GM18498 (cell line): Measurements from ENCODE around the gene ATF6.

ENCODE experiments used
- ATAC-seq: cut with Tn5 transposase; IDR thresholded peaks from one replicate; pipeline ENCODE4 v1.9.1; 2021; ENCODE audit warnings: mild to moderate bottlenecking, moderate library complexity; ENCODE audit not compliant: unreplicated experiment

Gene ATF6

GRCh38 chr1:161993576-161993975 is 227.5 kb downstream of the ATF6 start:
- ATAC-seq, result no peak

- ATAC-seq, result no peak
These were observed 228.1 kb downstream of the ATF6 start for GRCh38 chr1:161994175-161994668.

DNA sequence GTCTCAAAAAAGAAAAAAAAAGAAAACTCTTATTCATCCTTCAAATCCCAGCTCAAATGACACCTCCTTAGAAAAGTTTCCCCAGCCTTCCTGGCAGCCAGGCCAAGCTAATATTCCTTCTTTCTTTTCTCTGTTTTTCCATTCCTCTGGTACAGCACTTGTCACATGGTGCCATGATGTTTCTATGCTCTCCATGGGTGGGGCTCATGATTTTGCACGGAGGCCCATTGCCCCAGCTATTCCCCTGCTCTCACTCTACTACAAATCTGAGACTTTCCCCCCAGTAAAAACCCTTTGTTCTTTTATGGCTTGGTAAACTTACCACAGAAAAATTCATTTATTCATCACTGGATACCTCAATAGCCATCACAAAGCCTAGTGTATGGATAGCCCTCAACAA is 231.0 kb downstream of the ATF6 start:
- no peak for ATAC-seq

DNA sequence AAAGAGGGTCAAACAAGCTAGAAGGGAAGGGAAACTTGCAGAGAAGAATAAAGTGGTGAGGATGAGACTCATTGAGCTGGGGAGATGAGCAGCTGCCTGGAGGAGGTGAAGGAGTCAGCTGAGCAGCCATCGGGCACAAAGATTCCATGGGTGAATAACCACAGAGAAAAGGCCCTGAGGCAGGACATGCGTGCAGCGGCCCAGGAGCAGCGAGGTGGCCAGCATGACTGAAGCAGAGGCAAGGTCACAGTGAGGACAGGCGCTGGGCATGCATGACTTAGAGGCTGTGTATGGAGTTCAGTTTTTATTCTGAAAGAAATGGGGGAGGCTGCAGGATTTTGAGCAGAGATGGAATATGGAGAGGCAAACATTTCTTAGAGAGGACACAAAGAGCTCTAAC is 232.7 kb downstream of the ATF6 start:
- ATAC-seq, result no peak

- ATAC-seq, result no peak
These were observed 233.4 kb downstream of the ATF6 start for GRCh38 chr1:161999301-162000052.

GRCh38 chr1:162000053-162000420 is 233.9 kb downstream of the ATF6 start:
- no peak for ATAC-seq

GRCh38 chr1:162003061-162003829 is 237.1 kb downstream of the ATF6 start:
- no peak for ATAC-seq

- ATAC-seq, result no peak
These were observed 237.7 kb downstream of the ATF6 start for GRCh38 chr1:162003830-162004215.

GRCh38 chr1:162004441-162004950 is 238.4 kb downstream of the ATF6 start:
- ATAC-seq, result no peak

- no peak for ATAC-seq
These were observed 240.0 kb downstream of the ATF6 start for GRCh38 chr1:162006081-162006480.

GRCh38 chr1:162007466-162007865 is 241.3 kb downstream of the ATF6 start:
- no peak for ATAC-seq

DNA sequence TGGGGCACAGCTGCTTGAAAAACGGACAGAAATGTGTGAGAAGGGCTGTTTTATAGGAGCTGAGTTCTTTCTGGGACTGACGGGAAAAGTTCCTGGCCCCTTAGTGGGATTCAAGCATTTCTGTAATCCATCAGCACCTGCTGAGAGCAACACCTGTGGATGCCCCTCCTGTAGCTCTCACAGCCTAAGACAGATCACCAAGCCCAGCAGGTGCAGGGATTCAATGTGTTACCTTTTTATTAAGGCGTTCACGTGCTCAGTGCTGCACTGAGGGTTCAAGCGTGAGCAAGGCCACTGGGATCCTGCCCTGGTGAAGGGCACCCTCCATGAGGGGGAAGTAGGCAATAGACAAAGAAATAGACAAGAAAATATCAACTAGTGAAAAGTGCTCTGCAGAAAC is 242.7 kb downstream of the ATF6 start:
- ATAC-seq, result no peak

- ATAC-seq, result no peak
These were observed 243.5 kb downstream of the ATF6 start for GRCh38 chr1:162009501-162010174.

DNA sequence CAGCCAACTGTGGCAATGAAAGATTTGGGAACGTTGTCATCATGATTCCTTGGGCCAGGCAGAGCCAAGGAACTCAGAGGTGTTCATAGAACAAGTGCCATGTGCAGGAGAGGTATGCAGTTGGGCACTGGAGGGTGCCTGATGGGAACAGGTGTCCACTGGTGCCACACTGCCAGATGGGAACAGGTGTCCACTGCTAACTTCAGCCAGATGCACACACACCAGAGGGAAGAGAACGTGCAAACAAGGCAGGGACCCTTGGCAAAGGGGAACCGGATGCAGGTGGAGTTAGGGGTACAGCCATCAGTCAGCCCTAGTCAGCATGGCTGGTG is 244.0 kb downstream of the ATF6 start:
- ATAC-seq, result no peak

DNA sequence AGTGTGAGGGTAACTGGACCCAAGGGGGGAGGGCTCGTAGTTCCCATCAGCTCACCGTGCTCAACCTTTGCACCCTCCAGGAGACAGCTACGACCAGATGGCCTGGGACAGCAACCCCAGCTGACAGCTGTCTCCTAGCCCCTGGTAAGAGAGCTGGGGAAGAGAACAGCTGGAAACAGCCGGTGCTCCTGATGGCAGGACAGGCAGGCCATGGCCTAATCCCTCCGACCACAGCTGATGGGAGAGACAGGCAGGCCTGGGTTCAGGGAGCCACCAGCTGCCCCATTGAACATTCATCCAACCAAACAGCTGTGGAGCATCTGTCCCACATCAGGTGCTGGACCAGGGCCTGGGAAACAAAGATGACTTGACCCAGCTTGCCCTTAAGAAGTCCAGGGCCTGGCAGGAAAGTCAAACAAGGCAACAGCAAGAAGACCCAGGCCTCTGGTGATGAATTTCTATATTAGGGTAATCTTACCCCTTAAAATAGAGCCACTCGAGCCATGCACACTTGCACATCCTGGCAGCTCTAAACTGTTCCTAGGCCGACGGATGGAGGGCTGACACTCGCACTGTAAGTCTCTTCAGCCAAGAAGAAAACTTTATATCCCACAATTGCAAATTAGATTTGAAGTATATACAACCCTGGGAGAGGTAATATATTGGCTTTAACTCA is 245.4 kb downstream of the ATF6 start:
- no peak for ATAC-seq

DNA sequence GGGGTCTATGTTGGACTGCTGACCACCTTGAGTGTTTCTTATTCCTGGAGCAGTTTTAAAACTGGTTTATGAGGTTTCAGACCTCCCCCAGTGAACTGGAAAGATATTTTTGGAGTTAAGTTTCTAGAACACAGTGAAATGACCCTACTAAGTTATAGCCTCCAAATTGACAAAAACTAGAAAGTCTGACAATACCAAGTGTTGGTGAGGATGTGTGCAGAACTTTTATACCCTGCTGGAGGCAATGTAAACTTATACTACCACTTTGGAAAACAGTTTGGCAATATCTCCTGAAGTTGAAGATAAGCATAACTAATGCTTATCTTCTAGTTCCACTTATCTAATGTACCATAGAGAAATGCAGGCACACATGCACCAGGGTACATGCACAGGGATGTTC is 247.2 kb downstream of the ATF6 start:
- no peak for ATAC-seq
